Iris pigment epithelial cell (primary cell): ENCODE measurements around the gene KCNK13.
A peak's percentile ranks its signal among the peaks of the same experiment; 100 is the strongest.
"Not testable (repeated sequence)": the region's sequence is repeated elsewhere in the genome, so short reads cannot be mapped to it uniquely, and the experiment has no call there.

Source experiments
- DNase-seq: peaks from one replicate; pipeline ENCODE4 v3.0.0-alpha.2; 2011; ENCODE audit warnings: low read depth

Gene KCNK13

DNA sequence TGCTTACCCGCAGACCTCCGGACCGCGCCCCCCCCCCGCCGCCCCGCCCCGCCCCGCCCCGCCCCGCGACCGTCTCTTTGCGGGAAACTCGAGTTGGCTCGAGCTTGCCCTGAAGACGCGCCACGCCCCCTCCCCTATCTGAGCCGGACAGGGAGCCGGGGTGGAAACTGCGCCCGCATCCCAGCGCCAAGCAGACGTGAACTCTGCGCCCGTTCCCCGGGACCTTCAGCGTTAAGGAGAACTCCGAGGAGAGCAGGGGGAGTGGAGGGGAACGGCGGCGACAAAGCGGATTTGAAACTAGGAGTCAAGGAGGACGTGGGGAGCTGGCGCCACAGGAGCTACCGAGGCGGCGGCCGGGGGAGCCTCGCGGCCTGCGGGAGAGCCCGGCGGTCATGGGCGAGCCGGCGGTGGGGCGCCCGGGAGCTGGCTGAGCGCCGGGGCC, at the start of gene KCNK13:
TSS of gene KCNK13 (plus strand) at position 310 of the 442 bp plus-strand sequence. CDS start 212 bp downstream, outside the sequence.
- DNase-seq, result no peak

DNA sequence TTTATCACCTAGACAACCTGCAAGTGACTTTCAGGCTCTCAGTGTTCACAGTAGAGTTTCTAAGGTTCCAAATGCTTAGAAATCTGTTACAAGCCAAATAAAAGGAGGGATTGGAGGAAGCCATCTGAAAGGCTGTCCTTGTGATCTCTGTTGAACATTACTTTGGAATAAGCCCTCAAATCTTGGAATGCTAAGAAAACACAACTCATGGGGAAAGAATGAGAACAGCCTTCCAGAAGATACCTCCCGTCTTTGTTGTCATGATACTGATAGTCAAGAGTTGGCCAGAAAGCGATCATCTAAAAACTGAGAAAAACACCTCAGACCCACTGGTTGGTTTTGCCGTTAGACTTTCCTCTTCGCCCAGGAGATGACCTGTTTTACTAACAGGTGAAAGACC, 44.4 kb upstream of the KCNK13 start:
- peak; percentile 5 for DNase-seq

- DNase-seq, result no peak
Observed at GRCh38 chr14:90019824-90020523, 41.8 kb upstream of the KCNK13 start.

DNA sequence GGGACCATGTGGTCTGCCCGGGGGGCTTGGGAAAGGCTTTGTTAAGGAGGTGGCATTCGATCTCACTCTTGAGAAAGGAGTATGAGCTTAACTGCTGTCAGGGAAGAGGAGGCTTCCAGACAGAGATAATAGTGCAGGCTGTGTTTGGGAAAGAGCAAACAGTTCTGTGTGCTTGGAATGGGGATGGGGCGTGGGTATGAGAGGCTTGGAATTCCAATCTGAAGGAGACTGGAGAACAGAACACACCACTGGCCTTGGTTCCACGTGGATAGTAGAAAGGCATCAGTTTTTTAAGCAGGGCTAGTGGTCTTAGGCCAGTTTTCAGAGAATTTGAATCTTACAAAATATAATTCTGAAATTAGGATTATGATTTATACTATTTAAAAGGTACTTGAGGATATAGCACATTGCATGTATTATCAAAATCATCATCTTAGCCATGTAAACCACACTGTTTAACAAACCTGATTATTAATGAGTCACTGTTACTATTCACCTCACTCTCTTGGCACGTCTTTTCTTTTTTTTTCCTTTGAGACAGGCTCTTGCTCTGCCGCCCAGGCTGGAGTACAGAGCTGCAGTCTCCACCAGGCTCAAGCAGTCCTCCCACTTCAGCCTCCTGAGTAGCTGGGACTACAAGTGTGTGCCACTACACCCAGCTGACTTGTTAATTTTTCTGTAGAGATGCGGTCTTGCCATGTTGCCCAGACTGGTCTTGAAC, 38.5 kb upstream of the KCNK13 start:
- DNase-seq, result peak; percentile 60

GRCh38 chr14:90024910-90025309, 36.9 kb upstream of the KCNK13 start:
- no peak for DNase-seq

- not testable (repeated sequence) for DNase-seq
Observed at GRCh38 chr14:90026608-90027007, 35.2 kb upstream of the KCNK13 start.

DNA sequence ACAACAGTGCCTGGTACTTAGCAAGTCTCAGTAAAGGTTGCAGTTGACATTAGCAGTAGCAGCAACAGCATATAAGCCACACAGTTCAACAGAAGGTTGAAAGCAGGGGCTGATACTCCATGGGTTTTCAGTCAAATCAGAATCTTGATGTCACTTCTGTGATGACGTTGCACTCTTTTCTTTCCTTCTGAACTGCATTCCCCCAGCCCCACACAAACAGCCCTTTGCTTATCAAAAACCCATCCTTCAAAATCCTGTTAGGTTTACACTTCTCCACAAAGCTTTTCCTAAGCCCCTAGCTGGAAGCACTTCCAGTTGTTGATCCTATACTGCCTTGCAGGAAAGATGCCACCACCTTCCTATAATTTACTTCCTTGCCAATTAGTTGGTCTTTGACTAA, 34.0 kb upstream of the KCNK13 start:
- DNase-seq, result no peak

- DNase-seq, result no peak
Observed at GRCh38 chr14:90034156-90034555, 27.6 kb upstream of the KCNK13 start.

DNA sequence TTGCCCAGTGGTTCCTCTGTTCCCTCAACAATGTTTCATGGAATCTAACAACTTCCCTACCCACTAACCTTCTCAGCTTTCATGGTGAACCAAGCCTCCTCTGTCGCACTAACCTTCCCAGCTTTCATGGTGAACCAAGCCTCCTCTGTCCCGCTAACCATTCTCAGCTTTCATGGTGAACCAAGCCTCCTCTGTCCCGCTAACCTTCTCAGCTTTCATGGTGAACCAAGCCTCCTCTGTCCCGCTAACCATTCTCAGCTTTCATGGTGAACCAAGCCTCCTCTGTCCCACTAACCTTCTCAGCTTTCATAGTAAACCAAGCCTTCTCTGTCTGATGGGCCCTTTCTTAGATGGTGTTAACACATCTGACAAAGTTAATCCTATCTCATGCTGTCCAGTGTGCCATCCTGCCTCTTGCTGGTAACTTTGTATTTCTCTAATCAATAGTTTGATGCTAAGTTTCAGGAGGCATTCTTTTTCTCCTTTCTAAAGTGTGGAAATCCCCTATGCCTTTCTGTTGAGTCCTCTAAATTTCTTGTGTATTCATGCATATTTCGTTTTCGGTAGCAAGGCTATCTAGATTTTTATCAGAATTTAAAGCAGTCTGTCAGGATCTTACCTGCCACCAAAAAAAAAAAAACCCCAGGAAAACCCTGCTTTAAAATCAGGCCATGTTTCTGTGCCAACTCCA, 26.8 kb upstream of the KCNK13 start:
- no peak for DNase-seq

- no peak for DNase-seq
Observed at GRCh38 chr14:90039253-90040010, 22.4 kb upstream of the KCNK13 start.

- no peak for DNase-seq
Observed at GRCh38 chr14:90040411-90040810, 21.4 kb upstream of the KCNK13 start.

DNA sequence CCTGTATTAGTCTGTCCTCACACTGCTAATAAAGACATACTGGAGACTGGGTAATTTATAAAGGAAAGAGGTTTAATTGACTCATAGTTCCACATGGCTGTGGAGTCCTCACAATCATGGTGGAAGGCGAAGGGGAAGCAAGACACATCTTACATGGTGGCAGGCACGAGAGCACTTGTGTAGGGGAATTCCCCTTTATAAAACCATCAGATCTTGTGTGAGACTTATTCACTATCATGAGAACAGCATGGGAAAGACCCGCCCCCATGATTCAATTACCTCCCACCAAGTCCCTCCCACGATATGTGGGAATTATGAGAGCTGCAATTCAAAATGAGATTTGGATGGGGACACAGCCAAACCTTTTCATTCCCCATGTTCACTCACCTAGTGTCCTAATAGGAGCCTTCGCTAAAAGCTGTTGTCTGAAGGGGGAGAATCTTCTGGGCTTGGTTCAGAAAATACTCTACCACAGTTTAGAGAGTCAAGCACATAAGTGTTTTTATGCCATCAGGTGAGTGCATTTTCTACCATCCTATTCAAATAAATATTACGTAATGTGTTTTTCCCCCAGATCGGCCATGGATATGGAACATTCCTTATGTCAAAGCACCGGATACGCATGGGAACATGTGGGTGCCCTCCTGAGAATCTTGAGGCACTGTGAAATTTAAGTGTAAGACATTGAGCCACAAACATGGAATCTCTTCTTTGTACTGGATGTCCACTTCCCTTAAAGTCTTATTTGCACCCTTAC, 19.1 kb upstream of the KCNK13 start:
- DNase-seq, result no peak

DNA sequence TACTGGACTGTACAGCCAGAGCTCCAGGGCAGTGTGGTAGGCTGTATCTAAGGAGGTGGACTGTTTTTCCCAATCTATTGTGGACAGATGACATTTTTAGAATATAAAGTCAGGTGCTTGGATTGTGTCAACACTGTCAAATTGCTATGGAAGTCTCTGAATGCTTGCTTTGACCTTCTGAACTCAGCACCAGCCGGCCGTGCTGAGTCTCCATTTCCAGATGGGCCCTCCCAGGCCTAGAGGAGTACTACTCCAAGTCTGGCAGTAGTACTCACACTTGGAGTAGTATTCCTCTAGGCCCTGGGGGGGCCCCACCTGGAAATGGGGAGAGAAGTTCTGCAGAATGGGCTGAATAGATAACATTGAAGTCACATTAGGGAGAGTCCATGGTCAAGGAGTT, 16.2 kb upstream of the KCNK13 start:
- peak; percentile 11 for DNase-seq

- no peak for DNase-seq
Observed at GRCh38 chr14:90049390-90049789, 12.4 kb upstream of the KCNK13 start.

GRCh38 chr14:90050271-90050670, 11.5 kb upstream of the KCNK13 start:
- DNase-seq, result no peak

- no peak for DNase-seq
Observed at GRCh38 chr14:90053044-90053443, 8.8 kb upstream of the KCNK13 start.

GRCh38 chr14:90054803-90055202, 7.0 kb upstream of the KCNK13 start:
- DNase-seq, result no peak

- no peak for DNase-seq
Observed at GRCh38 chr14:90056826-90057225, 5.0 kb upstream of the KCNK13 start.

DNA sequence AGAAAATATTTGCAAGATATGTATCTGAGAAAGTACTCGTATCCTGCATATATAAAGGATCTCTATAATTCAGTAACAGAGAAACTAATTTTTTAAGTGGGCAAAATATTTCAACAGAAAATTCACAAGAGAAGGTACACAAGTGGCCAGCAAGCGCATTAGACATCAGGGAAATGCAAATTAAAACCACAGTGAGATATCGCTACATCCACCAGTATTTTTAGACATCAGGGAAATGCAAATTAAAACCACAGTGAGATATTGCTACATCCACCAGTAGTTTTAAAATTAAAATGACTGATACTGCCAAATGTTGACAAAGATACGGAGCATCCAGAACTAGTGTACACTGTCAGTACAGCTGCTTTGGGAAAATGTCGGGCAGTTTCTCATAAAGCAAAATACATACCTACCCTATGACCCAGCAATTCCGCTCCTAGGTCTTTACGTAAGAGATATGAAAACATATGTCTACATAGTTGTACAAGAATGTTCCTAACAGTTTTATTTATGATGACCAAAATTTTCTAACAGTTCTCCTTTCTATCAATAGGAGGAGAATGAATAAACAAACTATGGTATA, 2.8 kb upstream of the KCNK13 start:
- peak; percentile 12 for DNase-seq

DNA sequence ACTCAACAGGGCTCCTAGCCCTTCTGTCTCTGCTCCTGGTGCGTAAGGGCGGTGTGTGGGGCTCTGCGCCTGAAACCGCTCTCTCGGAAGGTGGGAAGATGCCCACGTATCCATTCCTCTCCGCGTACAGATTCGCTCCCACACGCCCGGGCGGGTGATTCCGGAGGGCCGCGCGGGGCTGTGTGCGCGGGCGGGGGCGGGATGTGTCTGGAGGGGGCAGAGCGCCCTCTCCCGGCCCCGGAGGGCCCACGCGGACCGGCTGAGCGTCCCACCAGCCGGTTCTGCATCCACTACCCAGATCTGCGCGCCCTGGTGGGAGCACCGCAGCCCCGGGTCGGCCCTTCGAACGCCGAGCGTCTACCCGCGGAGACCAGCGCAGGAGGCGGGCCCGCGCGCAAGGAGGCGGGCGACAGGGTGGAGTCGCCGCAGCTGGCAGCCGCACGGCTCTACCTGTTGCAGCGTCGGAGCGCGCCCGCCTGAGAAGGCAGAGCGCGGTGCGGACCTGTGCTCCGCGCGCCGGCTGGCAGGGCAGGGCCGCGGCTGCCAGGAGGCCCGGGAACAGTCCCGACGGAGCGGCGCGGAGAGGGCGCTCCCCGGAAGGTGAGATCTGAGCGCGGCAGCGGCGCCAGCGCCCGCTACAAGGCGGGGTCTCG, 1.4 kb upstream of the KCNK13 start:
- peak; percentile 58 for DNase-seq
